Colonic mucosa (tissue), 4 donors: ENCODE measurements around the gene ATP1A2. TPM values are rescaled to one million over a fixed set of nuclear protein-coding genes. Genes with fewer than 3 reads are reported as not detected.
A peak's percentile ranks its signal among the peaks of the same experiment; 100 is the strongest.

ENCODE experiments used
- DNase-seq: peaks from one replicate; pipeline ENCODE4 v3.0.0-alpha.2; 2020
- H3K27ac ChIP-seq: fragments of 200-600 bp; one replicate; pipeline ENCODE4 v1.8.0; 2021
- H3K27me3 ChIP-seq: fragments of 200-600 bp; one replicate; pipeline ENCODE4 v1.8.0; 2021
- H3K36me3 ChIP-seq: fragments of 200-600 bp; one replicate; pipeline ENCODE4 v1.8.0; 2021
- H3K4me1 ChIP-seq: fragments of 200-600 bp; one replicate; pipeline ENCODE4 v1.8.0; 2021; ENCODE audit warnings: mild to moderate bottlenecking
- H3K4me3 ChIP-seq: fragments of 200-600 bp; one replicate; pipeline ENCODE4 v1.8.0; 2021
- H3K9ac ChIP-seq, 2 donors: one replicate each; pipeline ENCODE4 v1.7.0; 2013; ENCODE audit warnings: control low read depth in 2 of 2, low read depth in 2 of 2, low read length in 2 of 2
- H3K9me3 ChIP-seq: fragments of 200-600 bp; one replicate; pipeline ENCODE4 v1.8.0; 2021
- CTCF ChIP-seq: fragments of 200-600 bp; IDR thresholded peaks from one replicate; pipeline ENCODE4 v1.8.0; 2022; ENCODE audit warnings: antibody characterized with exemption, mild to moderate bottlenecking
- intact Hi-C: fragments of 100-400 bp; cut with DNase I; formaldehyde crosslinking; loops from one replicate; pipeline ENCODE4 v1.14.1; 2022
- total RNA-seq, 2 donors: library from RNA; stranded (reverse); fragmentation: NEBNext Ultra II Directional in 1 of 2; extraction: Animal tissue kit (Norgen Biotek cat#: 25700) in 1 of 2; gene quantifications; one replicate each; pipeline ENCODE4 v1.2.1, GENCODE V29; 2021
- donor health status: healthy.
- donor health status: DM: no; HTN: no; CAD: no.
- donor health status: DM: no; HTN: no; CAD: no.

The ATP1A2 gene
- total RNA-seq, 2 donors from 2014 or later, result 1.5 to 6.1 TPM

- H3K4me3 ChIP-seq, result peak overlapping the region; percentile 37
- no peak for TF ChIP-seq CTCF
- intact Hi-C loops, result no loop called here
- H3K27me3 ChIP-seq, result no peaks in the 10 kb centered on the region
- no peaks in the 10 kb centered on the region for H3K36me3 ChIP-seq
- H3K27ac ChIP-seq, result peak overlapping the region; percentile 81
- peak; percentile 99 for DNase-seq
- peak overlapping the region; percentile 66 to 83 for H3K9ac ChIP-seq
- H3K4me1 ChIP-seq, result peaks cover 13% of the 10 kb centered on the region
- H3K9me3 ChIP-seq, result no peaks in the 10 kb centered on the region
These were observed 16.6 kb upstream of the ATP1A2 start for GRCh38 chr1:160098852-160099561.

- DNase-seq, result no peak
- Histone ChIP-seq H3K4me1 (peaks cover 13% of the 10 kb centered on the region), H3K27ac (peak overlapping the region; percentile 81), H3K4me3 (no peak overlapping the region), H3K36me3 (no peaks in the 10 kb centered on the region), H3K9ac (peak overlapping the region in 1 of 2 donors; percentile 66), H3K9me3 (no peaks in the 10 kb centered on the region), H3K27me3 (no peaks in the 10 kb centered on the region)
- TF ChIP-seq CTCF, result no peak
- intact Hi-C loops, result loop anchor here (5.0 to 10.0 kb wide), 3 partner anchors 95 to 192 kb away; partner anchors contain the start of gene CASQ1
These were observed 15.7 kb upstream of the ATP1A2 start for GRCh38 chr1:160099716-160100375.

- Histone ChIP-seq H3K9ac (peak overlapping the region in 1 of 2 donors; percentile 56), H3K27ac (no peak overlapping the region), H3K4me1 (peaks cover 13% of the 10 kb centered on the region), H3K4me3 (no peak overlapping the region), H3K36me3 (no peaks in the 10 kb centered on the region), H3K9me3 (no peaks in the 10 kb centered on the region), H3K27me3 (no peaks in the 10 kb centered on the region)
- peak; percentile 82 for TF ChIP-seq CTCF
- intact Hi-C loops, result loop anchor here (5.0 to 10.0 kb wide), 3 partner anchors 94 to 191 kb away; partner anchors contain the start of gene CASQ1
- peak; percentile 67 for DNase-seq
These were observed 14.4 kb upstream of the ATP1A2 start for GRCh38 chr1:160101037-160101716.

GRCh38 chr1:160101717-160102522 is 13.6 kb upstream of the ATP1A2 start:
- Histone ChIP-seq H3K9ac (peak overlapping the region in 1 of 2 donors; percentile 56), H3K27me3 (no peaks in the 10 kb centered on the region), H3K4me1 (peaks cover 12% of the 10 kb centered on the region), H3K27ac (no peak overlapping the region), H3K9me3 (no peaks in the 10 kb centered on the region), H3K4me3 (no peak overlapping the region), H3K36me3 (no peaks in the 10 kb centered on the region)
- no peak for DNase-seq
- intact Hi-C loops, result loop anchor here (5.0 to 10.0 kb wide), 3 partner anchors 93 to 190 kb away; partner anchors contain the start of gene CASQ1
- no peak for TF ChIP-seq CTCF
